Tongue (tissue), 2 donors: ENCODE measurements around the gene LPIN2. TPM values are rescaled to one million over a fixed set of nuclear protein-coding genes. Genes with fewer than 3 reads are reported as not detected.
"Not testable (repeated sequence)": the region's sequence is repeated elsewhere in the genome, so short reads cannot be mapped to it uniquely, and the experiment has no call there.

Source experiments
- DNase-seq: peaks from one replicate; pipeline ENCODE4 v3.0.0-alpha.2; 2015
- total RNA-seq: library from RNA; depleted of rRNA; stranded (reverse); fragments of >200 nt; gene quantifications from one replicate; pipeline ENCODE4 v1.2.3, GENCODE V29; 2014

The LPIN2 gene
- total RNA-seq, 1 donor from 2014 or later = 22.4 TPM

DNA sequence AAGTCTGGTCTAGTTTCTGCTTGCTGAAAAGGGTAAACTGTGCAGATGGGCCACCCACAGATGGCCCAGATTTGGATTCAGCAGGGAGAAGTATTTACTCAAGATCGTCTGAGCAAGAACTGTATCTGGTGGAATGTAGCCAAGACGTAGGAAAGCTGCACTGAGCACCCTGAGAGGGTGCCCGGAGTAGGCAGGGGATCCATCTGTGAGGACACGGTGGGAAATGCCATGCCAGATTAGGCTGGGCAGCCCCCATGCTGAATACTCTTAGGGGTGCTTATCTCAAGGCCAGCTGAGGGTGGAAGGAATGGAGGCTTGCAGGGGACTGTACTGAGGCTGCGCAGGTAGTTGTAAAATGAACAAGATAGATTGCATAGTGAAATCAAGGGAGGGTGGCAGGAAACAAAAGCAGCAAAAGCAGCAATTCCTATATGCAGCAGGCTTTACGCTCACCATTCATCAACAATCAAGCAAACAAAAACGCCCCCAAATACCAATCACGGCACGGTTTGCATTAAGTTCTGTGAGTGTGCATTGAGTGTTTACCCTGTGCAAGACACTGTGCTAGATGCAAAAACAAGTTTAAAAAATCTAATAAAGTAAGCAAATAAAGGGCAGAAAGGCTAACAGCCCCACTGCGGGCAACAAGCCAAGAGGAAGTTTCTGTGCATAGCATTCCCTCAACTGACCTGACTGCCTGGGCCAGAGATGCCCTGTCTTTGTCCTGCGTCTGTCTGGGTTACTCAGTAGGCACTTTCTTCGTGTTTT, 32.2 kb upstream of the LPIN2 start:
- DNase-seq = no peak

DNA sequence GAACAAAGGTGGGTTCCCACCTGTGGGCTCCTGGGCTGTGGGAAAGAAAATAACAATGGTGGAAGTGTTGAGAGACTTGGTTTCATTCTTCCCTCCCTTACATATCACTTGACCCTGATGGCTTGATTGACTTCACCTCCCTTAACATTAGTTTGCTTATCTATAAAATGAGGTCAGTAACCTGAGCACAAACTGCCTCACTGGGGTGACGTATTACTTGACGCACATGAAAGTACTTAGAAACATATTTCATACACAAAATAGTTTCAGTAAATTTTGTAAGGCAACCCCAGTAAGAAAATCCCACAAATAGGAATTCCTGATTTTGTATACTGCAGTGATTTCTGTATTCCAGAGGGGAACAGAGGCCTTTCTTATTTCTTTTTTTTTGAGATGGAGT, 29.4 kb upstream of the LPIN2 start:
- no peak for DNase-seq

DNA sequence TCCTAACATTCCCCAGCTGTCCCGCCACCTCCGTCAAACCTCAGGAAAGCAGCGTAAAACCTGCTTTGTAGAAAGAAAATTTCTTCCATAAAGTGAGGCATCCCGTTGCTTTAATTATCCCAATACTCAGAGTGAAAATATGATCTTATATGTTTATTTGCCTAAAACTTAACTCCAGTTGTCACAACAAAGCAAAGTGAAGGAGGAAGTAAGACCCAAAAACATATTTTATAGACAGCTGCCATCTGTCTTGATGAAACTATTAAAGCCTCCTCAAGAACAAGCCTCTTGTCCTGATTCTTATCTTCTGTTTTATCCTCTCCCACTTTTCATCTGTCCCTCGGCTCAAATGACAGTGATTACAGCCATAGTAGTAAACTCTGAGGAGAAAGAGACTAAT, 28.9 kb upstream of the LPIN2 start:
- no peak for DNase-seq

DNA sequence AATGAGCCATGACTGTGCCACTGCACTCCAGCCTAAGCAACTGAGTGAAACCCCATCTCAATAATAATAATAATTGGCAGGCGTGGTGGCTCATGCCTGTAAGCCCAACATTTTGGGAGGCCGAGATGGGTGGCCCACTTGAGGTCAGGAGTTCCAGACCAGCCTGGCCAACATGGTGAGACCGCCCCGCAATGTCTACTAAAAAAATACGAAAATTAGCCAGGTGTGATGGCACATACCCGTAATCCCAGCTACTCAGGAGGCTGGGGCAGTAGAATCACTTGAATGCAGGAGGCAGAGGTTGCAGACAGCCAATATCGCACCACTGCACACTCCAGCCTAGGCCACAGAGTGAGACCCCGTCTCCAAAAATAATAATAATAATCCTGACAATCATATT, 27.9 kb upstream of the LPIN2 start:
- DNase-seq = no peak

DNA sequence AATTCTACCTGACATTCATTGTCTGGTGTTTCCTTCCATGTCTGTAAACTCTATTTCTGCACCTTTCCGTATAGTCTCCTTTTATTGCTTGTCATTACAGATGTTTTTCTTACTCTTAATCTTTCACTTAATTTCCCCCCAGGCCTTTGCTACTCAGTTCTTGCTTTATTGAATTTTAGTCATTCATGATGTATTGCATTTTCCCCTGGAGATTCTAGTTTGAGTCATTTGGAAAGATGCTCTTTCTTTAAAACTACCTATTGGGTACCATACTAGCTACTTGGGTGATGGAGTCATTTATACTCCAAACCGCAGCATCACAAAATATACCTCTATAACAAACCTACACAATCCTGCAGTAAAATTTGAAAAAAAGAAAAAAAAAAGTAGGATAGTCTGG, 27.2 kb upstream of the LPIN2 start:
- DNase-seq = no peak

DNA sequence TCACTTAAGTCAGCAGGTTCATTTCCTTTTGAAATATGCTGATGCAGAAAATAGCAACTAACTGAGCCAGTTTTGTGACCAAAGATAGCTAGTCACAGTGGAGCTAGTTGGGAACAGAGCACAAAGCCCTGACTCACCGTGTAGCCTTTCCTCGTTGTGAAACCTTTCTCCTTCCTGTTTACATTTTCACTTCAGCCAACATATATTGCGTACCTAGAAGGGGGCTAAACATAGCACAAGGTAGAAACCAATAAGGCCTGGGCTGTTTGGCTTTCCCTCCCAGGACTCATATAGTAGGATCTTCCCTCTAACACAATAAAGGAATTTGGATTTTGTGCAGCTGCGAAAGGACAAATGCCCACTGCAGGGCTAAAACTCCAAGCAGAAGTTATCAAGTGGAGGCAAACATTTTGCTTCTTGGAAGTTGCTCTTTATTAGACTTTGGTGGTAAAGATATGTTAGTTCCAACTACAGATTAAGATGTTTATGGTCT, 24.5 kb upstream of the LPIN2 start:
- no peak for DNase-seq

DNA sequence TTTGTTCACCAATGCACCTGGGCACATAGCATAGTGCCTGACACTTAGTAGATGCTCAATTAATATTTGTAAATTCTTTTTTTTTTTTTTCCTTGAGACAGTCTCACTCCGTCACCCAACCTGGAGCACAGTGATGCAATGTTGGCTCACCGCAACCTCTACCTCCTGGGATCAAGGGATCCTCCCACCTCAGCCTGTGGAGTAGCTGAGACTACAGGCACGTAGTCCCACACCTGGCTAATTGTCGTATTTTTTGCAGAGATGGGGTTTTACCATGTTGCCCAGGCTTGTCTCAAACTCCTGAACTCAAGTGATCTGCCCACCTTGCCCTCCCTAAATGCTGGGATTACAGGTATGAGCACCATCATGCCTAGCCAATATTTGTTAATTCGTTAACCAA, 23.2 kb upstream of the LPIN2 start:
- DNase-seq = no peak

DNA sequence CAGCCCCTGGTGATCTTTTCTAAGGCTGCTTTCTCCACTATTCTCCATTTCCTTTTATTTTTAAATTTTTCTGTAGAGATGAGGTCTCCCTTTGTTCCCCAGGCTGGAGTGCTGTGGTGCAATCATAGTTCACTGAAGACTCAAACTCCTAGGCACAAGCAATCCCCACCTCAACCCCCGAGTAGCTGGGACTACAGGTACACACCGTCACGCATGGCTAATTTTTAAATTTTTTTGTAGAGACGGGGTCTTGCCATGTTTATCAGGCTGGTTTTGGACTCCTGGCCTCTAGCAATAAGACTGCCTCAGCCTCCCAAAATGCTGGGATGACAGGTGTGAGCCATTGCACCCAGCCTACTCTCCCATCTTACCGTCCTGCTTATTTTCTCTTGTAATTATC, 22.7 kb upstream of the LPIN2 start:
- DNase-seq = no peak

DNA sequence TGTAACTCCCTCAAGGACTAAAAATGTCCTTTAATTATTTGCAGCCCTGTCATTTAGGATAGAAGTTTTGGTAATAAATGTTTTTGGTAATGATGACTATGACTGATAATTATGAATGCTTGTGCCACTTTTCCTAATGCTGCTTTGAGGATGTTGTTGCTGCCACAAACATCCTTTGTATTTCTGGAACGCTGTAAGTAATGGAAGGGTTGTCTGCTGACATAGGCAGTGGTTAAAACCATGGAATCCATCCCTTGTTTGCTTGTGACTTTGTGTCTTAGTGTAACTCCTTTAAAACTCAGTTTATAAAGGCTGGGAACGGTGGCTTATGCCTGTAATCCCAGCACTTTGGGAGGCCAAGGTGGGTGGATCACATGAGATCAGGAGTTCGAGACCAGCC, 19.8 kb upstream of the LPIN2 start:
- DNase-seq = no peak

DNA sequence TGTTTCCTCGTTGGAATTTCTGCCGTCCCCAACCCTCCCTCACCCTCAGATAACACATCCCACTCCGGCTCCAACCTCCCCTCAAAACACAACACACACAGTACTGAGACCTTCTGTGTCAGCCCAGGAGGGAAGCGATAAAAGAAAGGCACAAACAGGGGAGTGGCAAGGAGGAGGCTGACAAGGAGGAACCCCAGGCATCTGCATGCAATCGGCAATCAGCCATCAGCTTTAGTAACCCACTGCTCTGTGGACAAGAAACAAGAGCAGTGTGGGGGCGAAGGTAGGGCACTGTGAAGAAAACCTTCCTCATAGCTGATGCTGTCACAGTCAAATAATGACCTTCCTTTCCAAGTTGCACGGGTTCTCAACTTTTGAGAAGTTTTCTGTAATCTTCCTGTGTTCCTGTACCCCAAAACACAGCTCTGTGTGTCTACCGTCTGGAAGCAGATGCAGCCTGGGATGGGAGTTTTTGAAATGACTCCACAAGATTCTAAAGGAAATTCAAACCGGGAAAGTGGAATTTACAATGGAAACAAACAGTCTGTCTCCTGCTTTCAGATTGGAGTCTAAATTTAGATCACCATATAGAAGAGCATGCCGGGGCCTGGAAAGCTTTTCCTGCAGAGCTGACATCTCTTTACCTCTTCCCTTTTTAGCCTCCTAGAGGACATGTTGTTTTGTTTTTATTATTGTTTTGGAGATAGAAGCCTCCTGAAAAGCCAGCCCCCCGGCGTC, 16.4 kb upstream of the LPIN2 start:
- peak; percentile 70 for DNase-seq

DNA sequence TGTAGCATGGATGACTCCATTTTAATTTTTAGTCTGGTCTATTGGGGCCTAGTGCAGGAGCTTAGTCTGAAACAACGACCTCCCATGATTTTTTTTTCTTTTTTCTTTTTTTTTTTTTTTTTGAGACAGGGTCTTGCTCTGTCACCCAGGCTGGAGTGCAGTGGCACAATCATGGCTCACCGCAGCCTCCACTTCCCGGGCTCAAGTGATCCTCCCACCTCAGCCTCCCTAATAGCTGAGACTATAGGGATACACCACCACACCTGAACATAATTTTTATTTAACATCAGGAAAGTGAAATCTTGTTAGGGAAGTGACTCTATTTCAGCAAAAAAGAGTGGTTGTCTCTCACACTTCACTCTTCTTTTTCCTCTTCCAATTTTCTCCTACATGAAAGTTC, 15.2 kb upstream of the LPIN2 start:
- DNase-seq = not testable (repeated sequence)

DNA sequence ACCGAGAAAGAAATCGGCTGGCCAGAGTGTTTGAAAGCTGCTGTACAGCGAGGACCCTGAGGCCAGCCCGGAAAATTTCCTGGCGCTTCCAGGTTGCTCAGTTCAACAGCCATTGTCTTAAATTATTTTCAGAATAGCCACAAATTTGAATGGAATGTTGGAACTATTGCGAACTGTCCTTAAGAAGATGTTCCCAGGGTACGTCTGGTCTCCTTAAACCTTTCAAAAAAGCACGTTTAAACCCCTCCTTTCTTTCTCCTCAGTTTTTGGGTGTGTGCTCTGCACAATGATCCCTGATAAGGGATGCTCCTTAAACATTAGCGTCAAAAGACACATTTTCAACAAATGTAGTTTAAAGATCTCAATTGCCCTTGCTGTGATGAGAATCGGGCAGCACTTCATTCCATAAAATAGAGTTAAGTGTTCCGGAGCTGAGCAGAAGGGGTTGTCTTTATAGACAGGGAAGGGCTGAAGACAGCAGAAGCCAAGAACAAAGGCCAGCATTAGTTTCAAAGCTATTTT, 14.5 kb upstream of the LPIN2 start:
- DNase-seq = no peak

DNA sequence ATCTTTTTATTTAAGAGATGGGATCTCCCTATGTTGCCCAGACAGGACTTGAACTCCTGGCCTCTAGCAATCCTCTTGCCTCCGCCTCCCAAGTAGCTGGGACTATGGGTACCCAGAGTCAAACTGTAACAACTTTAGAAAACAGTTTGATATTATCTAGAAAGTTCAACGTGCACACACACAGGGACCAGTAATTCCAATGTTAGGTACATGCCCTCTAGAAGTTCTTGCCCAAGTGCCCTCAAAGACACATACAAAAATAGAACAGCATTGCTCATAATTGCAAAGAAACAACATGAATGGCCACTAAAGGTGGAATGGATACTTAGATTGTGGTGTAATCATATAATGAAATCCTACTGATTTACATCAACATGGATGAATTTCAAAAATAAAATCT, 12.6 kb upstream of the LPIN2 start:
- no peak for DNase-seq

DNA sequence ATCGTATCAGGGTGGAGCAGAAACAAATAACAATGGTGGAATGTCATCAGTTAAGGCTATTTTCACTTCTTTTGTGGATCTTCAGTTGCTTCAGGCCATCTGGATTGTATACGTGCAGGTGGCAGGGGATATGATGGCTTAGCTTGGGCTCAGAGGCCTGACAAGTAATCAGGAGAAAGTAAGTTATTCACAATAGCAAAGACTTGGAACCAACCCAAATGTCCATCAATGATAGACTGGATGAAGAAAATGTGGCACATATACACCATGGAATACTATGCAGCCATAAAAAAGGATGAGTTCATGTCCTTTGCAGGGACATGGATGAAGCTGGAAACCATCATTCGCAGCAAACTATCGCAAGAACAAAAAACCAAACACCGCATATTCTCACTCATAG, 10.7 kb upstream of the LPIN2 start:
- DNase-seq = not testable (repeated sequence)

DNA sequence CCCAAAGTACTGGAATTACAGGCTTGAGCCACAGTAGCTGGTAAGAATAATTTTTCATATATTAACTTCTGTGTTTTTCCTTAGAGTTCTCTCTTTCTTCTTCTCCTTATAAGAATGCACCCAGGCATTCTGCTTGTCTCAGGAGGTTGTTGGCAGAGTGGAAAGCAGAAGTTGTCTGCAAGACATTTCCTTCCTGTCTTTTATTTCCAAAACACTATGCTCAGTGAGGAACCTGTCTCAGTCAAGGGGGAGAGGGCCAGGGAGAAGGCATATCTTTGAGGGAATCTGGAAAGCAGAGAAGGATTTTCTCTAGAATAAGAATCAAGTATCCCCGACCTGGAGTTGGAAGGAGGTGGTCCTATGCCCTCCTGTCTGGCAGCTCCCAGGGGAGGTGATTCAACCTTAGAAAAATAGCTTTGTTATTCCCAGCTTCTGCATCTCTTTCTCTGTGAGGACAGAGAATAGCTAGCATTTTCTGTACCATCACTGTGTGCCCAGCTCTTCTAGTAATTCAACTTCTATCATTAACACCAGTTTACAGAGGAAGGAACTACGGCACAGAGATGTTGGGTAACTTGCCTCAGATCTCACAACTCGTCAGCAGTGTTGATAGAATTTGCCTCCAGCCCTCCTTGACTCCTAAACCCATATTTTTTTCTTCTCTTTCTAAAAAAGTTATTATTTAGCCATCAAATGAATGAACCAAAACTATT, 3.8 kb upstream of the LPIN2 start:
- no peak for DNase-seq

DNA sequence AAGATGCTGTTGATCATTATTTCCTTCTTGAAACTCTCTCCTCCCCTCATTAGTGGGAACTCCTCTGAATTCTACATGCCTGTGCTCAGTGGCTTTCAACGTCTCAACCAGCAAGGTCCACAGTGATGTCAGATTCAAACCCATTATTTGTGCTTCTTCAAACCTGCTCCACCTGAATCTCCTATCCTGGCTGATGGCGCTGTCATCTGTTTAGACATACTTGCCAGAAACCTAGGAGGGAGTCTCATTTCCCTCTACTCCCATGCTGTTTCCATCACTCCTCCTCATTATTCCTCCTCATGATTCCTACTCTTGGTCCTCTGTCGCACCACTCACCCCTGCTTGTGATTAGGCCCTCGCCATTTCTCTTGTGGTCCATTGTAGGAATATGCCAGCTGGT, 2.9 kb upstream of the LPIN2 start:
- DNase-seq = no peak

DNA sequence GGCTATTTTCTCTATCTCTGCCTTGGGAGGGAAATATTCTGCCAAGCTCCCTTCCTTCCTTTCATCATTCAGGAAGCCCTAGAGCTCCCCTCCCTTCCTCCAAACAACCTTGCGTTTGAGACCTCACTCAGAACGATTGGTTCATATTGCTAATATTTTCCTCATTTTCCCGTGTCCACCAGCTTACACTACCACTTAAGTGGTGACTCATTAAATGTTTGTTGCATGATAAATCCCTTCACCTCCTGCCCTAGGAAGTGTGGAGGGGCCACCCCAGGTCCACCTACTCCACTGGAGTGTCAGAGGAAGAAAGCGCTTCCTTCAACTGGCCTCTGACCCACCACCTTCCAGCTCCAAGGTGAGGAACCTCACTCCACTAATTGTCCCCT, 2.3 kb upstream of the LPIN2 start:
- DNase-seq = no peak

DNA sequence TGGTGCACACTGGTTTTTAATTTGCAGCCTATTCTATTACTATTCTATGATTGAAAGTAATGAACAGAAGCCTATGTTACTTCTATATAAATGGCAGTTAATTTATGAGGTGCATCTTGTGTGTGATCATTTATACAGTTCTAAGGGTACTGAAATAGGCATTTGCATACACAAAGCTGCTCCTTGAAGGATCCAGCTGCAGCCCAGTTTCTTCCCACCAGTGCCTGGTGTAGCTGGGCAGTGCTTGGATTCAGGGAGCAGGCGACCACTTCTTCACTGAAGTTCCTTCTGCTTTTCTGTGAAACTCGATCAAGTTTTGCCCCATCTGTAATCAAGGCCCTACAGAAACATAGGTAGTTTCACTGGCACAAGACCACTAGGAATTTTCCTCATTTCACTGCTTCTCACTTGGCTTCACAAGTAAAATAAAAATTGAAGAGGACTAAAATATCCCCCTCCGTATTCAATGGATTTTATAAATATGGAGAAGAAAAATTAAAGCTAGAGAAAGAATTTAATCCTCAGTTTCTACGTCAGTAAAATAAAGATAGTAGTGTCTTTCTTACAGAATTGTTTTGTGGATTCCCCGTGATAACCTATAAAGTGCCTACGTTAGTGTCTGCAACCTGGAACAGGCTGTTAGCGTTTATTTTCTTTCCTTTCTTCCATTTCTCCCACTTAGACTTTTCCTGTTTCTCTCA, 1.7 kb upstream of the LPIN2 start:
- no peak for DNase-seq

DNA sequence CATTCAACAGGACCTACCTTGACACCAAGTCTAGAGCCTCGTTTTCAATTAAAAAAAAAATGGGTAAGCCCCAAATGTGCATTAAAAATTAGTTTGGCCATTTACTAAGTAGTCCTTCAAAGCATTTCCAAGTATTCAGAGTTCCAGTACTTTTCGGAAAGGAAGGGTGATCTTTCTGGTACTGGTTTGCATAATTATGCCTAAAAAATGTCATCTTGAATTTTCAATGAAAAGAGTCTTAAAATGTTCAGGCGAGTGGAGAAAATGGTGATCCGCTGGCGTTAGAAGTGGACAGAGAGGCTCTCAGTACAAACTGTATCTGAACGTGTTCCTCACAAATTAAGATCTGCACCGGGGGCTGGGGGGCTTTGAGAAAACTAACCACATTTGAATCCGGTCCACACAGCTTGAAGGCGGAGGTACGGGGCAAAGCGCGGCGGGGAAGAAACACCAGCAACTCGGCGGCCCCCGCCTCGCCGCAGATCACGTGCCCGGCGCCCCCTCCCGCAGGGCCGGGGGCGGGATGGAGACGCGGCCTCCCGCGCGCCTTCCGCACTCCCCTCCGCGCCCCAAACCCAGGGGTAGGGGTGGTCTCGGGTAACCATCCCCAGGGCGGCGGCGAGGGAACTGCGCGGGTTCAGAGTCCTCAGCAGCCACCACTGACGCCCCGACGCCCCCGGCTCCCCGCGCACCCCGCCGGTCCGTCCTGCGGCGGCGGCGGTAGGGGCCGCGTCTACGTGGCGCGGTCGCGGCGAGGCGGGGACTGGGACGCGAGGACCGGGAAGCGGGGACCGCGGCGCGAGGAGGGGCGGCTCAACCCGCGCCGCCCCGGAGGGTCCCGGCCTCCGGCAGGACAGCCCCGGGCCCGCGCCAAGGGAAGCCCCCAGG, 564 bp downstream of the LPIN2 start:
- peak; percentile 78 for DNase-seq

DNA sequence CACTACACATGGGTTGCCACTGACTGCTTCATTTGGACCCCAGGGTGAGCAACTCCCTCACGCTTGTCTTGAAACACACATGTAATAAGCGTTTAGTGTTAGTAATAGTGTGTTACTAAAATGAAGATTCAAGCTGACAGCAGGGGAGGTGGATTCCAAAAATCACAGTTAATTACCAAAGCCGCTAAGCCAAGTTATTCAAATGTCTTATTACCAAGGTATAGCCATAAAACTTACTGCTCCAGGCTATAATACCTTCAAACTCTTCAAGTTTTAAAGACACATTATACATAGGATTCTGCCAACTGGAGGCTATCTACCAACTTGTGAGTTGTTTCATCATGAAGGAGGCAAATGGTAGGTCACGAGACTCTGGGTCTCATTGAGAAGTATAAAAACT, 2.9 kb downstream of the LPIN2 start:
- DNase-seq = no peak

DNA sequence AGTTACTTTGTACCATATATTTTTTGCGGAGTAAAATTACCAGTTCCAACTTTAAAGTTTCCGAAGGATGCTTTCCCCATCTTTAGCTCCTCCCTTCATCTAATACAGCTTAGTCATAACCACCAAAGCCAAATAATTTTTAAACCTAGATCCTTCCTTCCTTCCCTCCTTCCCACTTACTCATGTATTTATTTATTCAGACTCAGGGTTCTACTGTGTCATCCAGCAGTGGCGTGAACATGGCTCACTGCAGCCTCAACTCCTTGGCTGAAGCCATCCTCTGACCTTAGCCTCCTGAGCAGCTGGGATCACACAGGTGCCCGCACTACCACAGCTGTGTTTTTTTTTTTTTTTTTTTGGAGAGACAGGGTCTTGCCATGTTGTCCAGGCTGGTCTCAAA, 4.4 kb downstream of the LPIN2 start:
- no peak for DNase-seq
